GM12878 (cell line): ENCODE data around the gene ADAMTSL4. TPM values are rescaled to one million over a fixed set of nuclear protein-coding genes. Genes with fewer than 3 reads are reported as not detected.
A peak's percentile ranks its signal among the peaks of the same experiment; 100 is the strongest.

Experiments used
- CBFB ChIP-seq: IDR thresholded peaks from 2 replicates; pipeline ENCODE4 v1.6.1; 2016; ENCODE audit warnings: antibody characterized with exemption, low read depth
- FOXM1 ChIP-seq: IDR thresholded peaks from 2 replicates; pipeline ENCODE4 v1.6.1; 2012; ENCODE audit warnings: low read depth, mild to moderate bottlenecking, inconsistent platforms, low read length, moderate library complexity
- GABPA ChIP-seq: IDR thresholded peaks from 2 replicates; pipeline ENCODE4 v1.6.1; 2014; ENCODE audit warnings: antibody characterized with exemption, low read depth, mild to moderate bottlenecking, inconsistent platforms
- JUND ChIP-seq: IDR thresholded peaks from 2 replicates; pipeline ENCODE4 v1.6.1; 2012; ENCODE audit warnings: low read depth, mild to moderate bottlenecking, low read length, improper control_type of control experiment, moderate library complexity
- NFYB ChIP-seq: IDR thresholded peaks from 2 replicates; pipeline ENCODE4 v1.6.1; 2011; ENCODE audit warnings: low read depth, mild to moderate bottlenecking, low read length, improper control_type of control experiment, moderate library complexity; ENCODE audit not compliant: insufficient read depth
- NR2F1 ChIP-seq: fragments of 450-650 bp; conservative IDR thresholded peaks from 2 replicates; pipeline ENCODE4 v1.6.1; 2017; ENCODE audit warnings: mild to moderate bottlenecking
- PAX8 ChIP-seq: fragments of 450-650 bp; IDR thresholded peaks from 2 replicates; pipeline ENCODE4 v1.6.1; 2017; ENCODE audit warnings: mild to moderate bottlenecking, moderate library complexity
- RELA ChIP-seq: fragments of 450-650 bp; IDR thresholded peaks from 2 replicates; pipeline ENCODE4 v1.8.0; 2014; ENCODE audit warnings: borderline replicate concordance; ENCODE audit not compliant: partially characterized antibody
- RFX5 ChIP-seq: IDR thresholded peaks from 2 replicates; pipeline ENCODE4 v1.6.1; 2011; ENCODE audit warnings: low read depth, low read length, improper control_type of control experiment
- RUNX3 ChIP-seq: IDR thresholded peaks from 2 replicates; pipeline ENCODE4 v1.6.1; 2012; ENCODE audit warnings: low read length, inconsistent platforms
- SIN3A ChIP-seq: IDR thresholded peaks from 2 replicates; pipeline ENCODE4 v1.6.1; 2012; ENCODE audit warnings: low read depth, low read length, improper control_type of control experiment
- ZNF24 ChIP-seq: fragments of 450-650 bp; IDR thresholded peaks from 2 replicates; pipeline ENCODE4 v1.6.1; 2017; ENCODE audit warnings: antibody characterized with exemption, mild to moderate bottlenecking
- polyA plus RNA-seq, 11 experiments: library from polyadenylated mRNA; depleted of rRNA in 4 of 11; unstranded in 6 of 11; stranded (reverse) in 5 of 11; fragments of >200 nt; fragmentation: Nextera tagmentation in 4 of 11; fragmentation: Illumina TruSeq in 1 of 11; extraction: Ambion mirVana in 4 of 11; extraction: Trizol in 1 of 11; gene quantifications; 1 replicate in 1 of 11; 2 replicates in 10 of 11; pipeline versions ENCODE4 v1.2.1 to v1.2.3, GENCODE V29; 2011 to 2016; ENCODE audit warnings: inconsistent platforms in 2 of 11, missing spikeins in 2 of 11, low read depth in 1 of 11
- total RNA-seq, 4 experiments: library from RNA; depleted of rRNA in 3 of 4; stranded (reverse); fragments of >200 nt in 3 of 4; fragmentation: Illumina TruSeq in 1 of 4; extraction: Trizol in 1 of 4; gene quantifications; 2 replicates each; pipeline versions ENCODE4 v1.2.1 to v1.2.3, GENCODE V29; 2013 to 2021
- TF ChIP-seq, protein P1 (sequence below): IDR thresholded peaks from 2 replicates; pipeline ENCODE4 v1.6.1; 2012; ENCODE audit warnings: improper control_type of control experiment, low read depth, low read length; ENCODE audit not compliant: insufficient replicate concordance
- TF ChIP-seq, protein P2 (sequence below): IDR thresholded peaks from 2 replicates; pipeline ENCODE4 v1.6.1; 2011; ENCODE audit warnings: mild to moderate bottlenecking, low read depth, low read length, moderate library complexity; ENCODE audit not compliant: insufficient replicate concordance

The ADAMTSL4 gene
- total and polyA plus RNA-seq, 10 of the 15 experiments (the other 5 are each of a cell fraction or from before 2014, with no cell fraction given), result 0.04 to 0.15 (median 0.05) TPM; not detected in 5

DNA sequence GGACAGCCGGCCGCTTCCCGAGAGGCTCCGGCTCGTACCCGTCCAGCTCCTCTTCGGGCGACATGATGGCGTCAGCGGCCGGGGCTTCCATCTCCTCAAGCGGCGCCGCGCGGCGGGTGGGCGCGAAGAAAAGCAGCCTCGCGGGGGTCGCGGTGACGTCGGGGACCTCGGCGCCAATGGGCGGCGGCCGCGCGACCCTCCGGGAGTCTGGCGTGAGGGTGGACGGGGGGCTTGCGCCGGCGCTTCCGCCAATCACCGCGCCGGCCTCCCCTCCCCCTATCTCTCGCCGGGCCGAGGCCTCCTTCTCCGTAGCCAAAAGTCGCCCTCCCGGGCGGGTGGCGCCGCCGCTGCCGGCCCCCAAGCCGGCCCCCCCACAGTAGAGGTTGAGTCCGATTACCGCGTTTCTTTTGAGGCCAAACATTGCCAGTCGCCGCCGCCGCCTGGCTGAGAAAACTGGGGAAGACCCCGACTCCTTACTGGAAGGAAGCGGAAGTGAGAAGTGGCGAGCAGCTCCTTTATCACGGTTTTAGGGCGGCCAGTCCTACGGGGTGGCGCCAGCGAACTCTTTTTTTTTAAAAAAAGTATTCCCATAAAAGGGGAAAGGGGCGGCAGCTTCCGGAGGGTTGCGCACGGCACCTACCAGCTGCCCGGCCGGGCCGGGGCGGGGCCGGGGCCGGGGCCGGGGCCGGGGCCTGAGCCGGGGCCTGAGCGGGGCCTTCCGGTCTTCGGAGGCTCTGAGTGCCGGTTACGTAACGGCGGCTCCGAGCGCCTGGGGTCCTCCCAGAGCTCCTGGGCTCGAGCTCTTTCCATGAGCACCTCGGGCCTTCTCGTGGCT, 30.1 kb downstream of the ADAMTSL4 start, which contains the start of gene MCL1 (continued):
- TF ChIP-seq, protein P1, sequence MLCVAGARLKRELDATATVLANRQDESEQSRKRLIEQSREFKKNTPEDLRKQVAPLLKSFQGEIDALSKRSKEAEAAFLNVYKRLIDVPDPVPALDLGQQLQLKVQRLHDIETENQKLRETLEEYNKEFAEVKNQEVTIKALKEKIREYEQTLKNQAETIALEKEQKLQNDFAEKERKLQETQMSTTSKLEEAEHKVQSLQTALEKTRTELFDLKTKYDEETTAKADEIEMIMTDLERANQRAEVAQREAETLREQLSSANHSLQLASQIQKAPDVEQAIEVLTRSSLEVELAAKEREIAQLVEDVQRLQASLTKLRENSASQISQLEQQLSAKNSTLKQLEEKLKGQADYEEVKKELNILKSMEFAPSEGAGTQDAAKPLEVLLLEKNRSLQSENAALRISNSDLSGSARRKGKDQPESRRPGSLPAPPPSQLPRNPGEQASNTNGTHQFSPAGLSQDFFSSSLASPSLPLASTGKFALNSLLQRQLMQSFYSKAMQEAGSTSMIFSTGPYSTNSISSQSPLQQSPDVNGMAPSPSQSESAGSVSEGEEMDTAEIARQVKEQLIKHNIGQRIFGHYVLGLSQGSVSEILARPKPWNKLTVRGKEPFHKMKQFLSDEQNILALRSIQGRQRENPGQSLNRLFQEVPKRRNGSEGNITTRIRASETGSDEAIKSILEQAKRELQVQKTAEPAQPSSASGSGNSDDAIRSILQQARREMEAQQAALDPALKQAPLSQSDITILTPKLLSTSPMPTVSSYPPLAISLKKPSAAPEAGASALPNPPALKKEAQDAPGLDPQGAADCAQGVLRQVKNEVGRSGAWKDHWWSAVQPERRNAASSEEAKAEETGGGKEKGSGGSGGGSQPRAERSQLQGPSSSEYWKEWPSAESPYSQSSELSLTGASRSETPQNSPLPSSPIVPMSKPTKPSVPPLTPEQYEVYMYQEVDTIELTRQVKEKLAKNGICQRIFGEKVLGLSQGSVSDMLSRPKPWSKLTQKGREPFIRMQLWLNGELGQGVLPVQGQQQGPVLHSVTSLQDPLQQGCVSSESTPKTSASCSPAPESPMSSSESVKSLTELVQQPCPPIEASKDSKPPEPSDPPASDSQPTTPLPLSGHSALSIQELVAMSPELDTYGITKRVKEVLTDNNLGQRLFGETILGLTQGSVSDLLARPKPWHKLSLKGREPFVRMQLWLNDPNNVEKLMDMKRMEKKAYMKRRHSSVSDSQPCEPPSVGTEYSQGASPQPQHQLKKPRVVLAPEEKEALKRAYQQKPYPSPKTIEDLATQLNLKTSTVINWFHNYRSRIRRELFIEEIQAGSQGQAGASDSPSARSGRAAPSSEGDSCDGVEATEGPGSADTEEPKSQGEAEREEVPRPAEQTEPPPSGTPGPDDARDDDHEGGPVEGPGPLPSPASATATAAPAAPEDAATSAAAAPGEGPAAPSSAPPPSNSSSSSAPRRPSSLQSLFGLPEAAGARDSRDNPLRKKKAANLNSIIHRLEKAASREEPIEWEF, result peak; percentile 49
- no peak for TF ChIP-seq PAX8
- no peak for TF ChIP-seq RFX5
- peak; percentile 29; the same call in 1 of the 2 replicates for TF ChIP-seq NFYB
- TF ChIP-seq GABPA, result peak; percentile 72
- peak; percentile 53 for TF ChIP-seq RUNX3
- no peak for TF ChIP-seq ZNF24
- peak; percentile 88; the same call in 1 of the 2 replicates for TF ChIP-seq SIN3A
- TF ChIP-seq JUND, result no peak
- TF ChIP-seq RELA, result peak; percentile 60
- TF ChIP-seq, protein P2, sequence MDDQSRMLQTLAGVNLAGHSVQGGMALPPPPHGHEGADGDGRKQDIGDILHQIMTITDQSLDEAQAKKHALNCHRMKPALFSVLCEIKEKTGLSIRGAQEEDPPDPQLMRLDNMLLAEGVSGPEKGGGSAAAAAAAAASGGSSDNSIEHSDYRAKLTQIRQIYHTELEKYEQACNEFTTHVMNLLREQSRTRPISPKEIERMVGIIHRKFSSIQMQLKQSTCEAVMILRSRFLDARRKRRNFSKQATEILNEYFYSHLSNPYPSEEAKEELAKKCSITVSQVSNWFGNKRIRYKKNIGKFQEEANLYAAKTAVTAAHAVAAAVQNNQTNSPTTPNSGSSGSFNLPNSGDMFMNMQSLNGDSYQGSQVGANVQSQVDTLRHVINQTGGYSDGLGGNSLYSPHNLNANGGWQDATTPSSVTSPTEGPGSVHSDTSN, result no peak
- TF ChIP-seq NR2F1, result peak; percentile 36; the same call in 1 of the 2 replicates
- TF ChIP-seq FOXM1, result no peak
- TF ChIP-seq CBFB, result peak; percentile 91
